HG02970 (cell line): Measurements from ENCODE around the gene UCP2.

Experiments
- ATAC-seq: cut with Tn5 transposase; IDR thresholded peaks from one replicate; pipeline ENCODE4 v1.9.1; 2021; ENCODE audit warnings: mild to moderate bottlenecking, moderate library complexity, moderate number of reproducible peaks; ENCODE audit not compliant: unreplicated experiment, low FRiP score

Gene UCP2

GRCh38 chr11:74010306-74011300 lies 28.0 kb upstream of the UCP2 start:
- ATAC-seq = no peak

GRCh38 chr11:74009675-74010305 lies 27.1 kb upstream of the UCP2 start:
- no peak for ATAC-seq

- no peak for ATAC-seq
These were observed 26.5 kb upstream of the UCP2 start for GRCh38 chr11:74009230-74009547.

- ATAC-seq = no peak
These were observed 26.0 kb upstream of the UCP2 start, which contains the start of gene UCP3 for GRCh38 chr11:74008373-74009229. TSS of gene UCP3 (minus strand) at chr11:74009085. CDS start at chr11:74007042, 2,043 bp downstream.

- no peak for ATAC-seq
These were observed 25.2 kb upstream of the UCP2 start for GRCh38 chr11:74007691-74008372.

- no peak for ATAC-seq
These were observed 24.2 kb upstream of the UCP2 start for GRCh38 chr11:74006743-74007304.

- ATAC-seq = no peak
These were observed 23.3 kb upstream of the UCP2 start for GRCh38 chr11:74005721-74006517.

- no peak for ATAC-seq
These were observed 22.3 kb upstream of the UCP2 start for GRCh38 chr11:74004759-74005615.

- ATAC-seq = no peak
These were observed 21.5 kb upstream of the UCP2 start for GRCh38 chr11:74004046-74004695.

GRCh38 chr11:74002832-74003231 lies 20.2 kb upstream of the UCP2 start:
- no peak for ATAC-seq

GRCh38 chr11:74001822-74002286 lies 19.2 kb upstream of the UCP2 start:
- no peak for ATAC-seq

GRCh38 chr11:74000307-74001133 lies 17.9 kb upstream of the UCP2 start:
- ATAC-seq = no peak

- ATAC-seq = no peak
These were observed 17.1 kb upstream of the UCP2 start for GRCh38 chr11:73999581-74000306.

GRCh38 chr11:73998846-73999575 lies 16.4 kb upstream of the UCP2 start:
- no peak for ATAC-seq

- no peak for ATAC-seq
These were observed 14.6 kb upstream of the UCP2 start for GRCh38 chr11:73997120-73997770.
